GM18505 (cell line): Measurements from ENCODE around the gene GPN2.
A peak's percentile ranks its signal among the peaks of the same experiment; 100 is the strongest.
"Not testable (repeated sequence)": the region's sequence is repeated elsewhere in the genome, so short reads cannot be mapped to it uniquely, and the experiment has no call there.

Experiments used
- ATAC-seq: cut with Tn5 transposase; IDR thresholded peaks from one replicate; pipeline ENCODE4 v1.9.1; 2021; ENCODE audit not compliant: unreplicated experiment
- POLR2A ChIP-seq: IDR thresholded peaks from 4 replicates; pipeline ENCODE4 v1.6.1; 2011; ENCODE audit warnings: borderline replicate concordance; ENCODE audit not compliant: insufficient read depth, insufficient read length; ENCODE audit errors: extremely low read depth

Gene GPN2

GRCh38 chr1:26844424-26845196, 45.5 kb downstream of the GPN2 start:
- no peak for ATAC-seq
- TF ChIP-seq POLR2A: no peak

DNA sequence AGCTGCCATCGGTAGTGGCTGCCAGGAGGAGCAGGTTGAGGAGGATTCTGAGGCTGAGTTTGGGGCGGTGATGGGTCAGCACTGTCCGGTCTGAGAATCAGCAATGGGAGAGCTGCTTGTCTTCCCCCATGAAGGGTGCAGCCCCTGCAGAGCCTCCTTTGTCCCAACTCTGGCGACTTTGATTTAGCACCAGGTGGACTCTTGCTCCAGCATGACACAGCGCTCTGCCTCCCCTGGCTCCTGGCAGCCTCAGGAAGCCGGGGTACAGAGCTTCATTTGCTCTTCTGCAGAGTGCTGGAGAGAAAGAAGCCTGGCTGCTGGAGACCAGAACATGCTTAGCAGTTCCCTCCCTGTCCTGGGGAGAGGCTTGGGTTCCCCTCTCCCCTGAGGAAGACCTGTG, 50.3 kb downstream of the GPN2 start:
- no peak for TF ChIP-seq POLR2A
- ATAC-seq: no peak

GRCh38 chr1:26839339-26839722, 50.8 kb downstream of the GPN2 start:
- ATAC-seq: no peak

DNA sequence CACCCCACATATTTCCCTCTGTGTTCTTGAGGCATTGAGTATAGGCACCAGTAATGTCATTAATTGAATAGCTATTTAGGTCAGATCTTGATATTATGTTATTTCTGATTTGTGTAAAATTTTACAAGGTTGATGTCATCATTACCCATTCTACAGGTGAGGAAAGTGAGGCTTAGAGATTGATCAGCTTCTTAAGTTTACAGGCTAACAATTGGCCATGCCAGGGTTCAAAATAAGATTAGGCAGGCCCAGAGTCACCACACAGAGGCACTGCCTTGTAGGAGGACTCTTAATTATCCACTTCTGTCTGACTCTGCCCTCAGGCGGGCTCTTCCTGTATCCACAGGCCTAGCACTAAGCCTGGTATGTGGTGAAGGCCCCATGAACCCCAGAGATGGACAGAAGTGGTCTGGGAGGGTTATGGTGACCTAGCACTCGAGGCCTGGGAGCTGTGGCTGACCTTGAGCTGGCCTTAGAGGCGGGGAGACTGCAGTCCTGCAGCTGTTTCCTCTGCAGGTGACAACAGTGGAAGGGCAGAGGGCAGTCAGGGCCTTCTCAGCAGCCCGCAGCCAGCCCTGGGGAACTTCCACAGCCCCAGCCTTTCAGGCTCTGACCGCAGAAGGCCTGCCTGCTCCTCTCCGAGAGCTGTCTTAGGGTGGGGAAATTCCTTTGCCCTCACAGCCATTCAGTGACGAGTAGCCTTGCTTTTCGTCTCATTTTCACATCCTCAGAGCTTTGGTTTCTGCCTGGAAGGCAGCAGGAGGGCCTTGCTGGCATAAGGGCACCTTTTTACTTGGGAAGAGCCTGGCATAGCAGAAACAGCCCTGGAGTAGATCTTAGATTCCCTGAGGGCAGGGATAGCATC, 51.4 kb downstream of the GPN2 start:
- ATAC-seq: peak; percentile 78
- peak; percentile 35 for TF ChIP-seq POLR2A

More at GRCh38 chr1:26839339-26839722, 50.8 kb downstream of the GPN2 start:
- no peak for TF ChIP-seq POLR2A

DNA sequence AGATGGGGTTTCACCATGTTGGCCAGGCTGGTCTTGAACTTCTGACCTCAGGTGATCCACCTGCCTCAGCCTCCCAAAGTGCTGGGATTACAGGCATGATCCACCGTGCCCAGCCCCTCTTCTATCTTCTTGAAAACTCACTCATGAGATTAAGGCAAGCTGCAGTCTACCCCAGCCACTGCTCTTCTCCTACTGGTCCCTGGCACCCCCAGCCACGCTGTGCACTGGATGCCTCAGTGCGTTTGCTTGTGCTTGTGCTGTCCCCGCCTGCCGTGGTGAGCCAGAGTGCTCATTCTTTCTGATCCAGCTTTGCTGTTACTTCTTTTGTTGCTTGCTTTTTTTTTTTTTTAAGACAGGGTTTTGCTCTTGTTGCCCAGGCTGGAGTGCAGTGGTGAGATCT, 52.4 kb downstream of the GPN2 start:
- ATAC-seq: not testable (repeated sequence)

DNA sequence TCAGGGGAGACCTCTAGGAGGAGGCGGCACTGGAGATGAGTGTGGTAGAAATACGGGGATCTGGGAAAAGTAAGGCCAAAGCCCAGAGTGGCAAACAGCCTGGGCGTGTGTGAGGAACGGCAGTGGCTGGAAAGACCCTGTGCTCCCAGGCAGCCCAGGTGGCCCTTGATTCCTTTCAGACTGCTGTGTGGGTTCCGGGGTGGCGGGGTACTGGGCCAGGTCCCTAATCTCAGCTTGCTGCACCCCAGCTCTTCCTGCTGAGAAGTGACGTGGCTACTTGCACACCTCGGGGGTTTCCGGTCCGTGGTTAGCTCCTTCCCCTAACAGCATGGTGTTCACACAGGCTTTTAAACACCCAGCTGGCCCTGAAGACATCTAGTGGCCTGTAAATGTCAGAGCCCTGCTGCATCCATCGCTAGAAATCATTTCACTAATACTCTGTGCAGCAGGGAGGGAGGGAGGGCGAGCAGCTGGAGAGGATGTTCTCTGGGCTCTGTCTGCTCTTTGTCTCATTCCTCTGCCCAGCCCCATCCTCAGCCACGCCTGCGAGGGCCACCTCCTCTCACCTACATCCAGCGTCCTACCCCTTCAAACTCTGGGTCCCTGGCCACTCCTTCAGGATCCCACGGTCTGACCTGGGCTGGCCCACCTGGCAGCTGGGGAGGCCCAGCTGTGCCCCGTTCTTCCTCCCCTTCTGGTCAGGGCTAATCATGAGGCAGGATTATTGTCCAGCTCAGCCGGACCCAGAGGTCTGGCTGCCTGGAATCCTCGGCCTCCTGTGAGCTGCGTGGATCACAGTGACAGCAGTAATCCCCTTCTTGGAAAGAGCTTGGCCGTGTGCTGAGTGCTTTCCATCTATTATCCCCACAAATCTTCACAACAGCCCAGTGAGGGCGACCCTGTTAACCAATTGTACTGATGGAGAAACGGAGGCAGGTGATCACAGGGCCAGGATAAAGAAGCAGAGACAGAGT, 56.4 kb downstream of the GPN2 start:
- ATAC-seq: peak; percentile 63
- TF ChIP-seq POLR2A: peak; percentile 82

- ATAC-seq: no peak
- no peak for TF ChIP-seq POLR2A
Observed at GRCh38 chr1:26832249-26832960, 57.7 kb downstream of the GPN2 start.

DNA sequence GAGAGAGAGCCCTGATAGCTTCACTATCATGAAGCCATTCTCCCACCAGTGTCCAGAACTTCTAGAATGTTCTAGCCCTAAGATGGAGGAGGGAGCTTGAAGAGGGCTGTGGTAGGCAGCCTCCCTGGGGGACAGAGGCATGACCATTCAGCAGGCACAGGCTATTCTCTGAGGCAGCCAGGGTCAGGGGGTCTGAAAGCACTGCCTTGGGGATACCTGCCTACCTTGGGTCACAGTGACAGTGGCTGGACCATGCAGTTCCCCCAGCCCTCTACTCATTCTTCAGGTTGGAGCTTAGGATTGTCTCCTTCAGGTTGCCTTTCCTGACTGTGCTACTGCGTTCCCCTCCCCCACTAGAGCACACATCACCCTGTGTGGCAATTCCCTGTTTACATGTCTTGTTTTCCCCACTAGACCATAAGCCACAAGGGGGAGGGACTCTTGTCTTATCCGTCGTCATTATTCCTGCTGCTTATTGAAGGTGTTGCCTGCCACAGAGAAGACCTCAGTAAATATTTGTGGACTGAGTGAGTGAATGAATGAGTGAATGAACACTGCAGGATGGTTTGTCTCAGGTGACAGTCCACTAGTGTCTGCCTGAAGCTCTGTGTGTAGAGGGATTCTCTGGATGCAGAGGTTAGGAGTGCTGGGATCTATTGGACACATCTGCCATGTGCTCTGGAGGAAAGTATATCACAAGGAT, 58.4 kb downstream of the GPN2 start:
- no peak for TF ChIP-seq POLR2A
- ATAC-seq: no peak

GRCh38 chr1:26831059-26831458, 59.0 kb downstream of the GPN2 start:
- TF ChIP-seq POLR2A: no peak
- ATAC-seq: no peak

DNA sequence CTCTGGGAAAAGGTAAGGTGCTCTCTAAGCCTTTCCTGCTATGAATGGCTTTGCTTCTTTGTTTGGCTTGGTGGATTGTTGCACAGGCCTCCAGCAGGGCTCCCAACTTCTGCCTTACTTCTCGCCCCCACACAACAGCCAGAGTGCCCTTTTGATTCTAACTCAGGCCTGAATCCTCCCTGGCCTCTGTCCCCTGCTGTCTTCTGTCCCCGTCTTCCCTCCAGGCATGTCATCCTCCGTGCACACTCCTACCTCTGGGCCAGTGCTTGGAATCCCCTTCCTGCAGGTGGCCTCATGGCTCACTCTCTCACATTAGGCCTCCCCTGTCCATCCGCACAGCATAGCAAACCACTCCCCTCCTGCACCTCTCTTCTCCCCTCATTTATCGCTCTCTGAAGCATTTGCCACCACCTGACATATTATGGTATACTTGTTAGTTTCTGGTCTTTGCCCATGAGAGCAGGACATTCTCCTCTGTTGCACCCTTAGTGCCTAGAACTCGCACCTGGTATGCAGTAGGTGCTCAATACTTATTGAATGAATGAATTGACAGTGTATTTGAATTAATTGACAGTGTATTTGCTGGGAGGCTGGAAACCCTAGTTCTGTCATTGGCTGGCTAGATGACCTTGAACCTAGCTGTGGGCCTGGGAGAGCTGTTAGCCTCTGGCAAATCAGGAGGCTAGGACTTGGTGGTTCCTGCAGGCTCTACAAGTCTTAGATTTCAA, 60.7 kb downstream of the GPN2 start:
- no peak for ATAC-seq
- no peak for TF ChIP-seq POLR2A

- peak; percentile 23 for TF ChIP-seq POLR2A
- no peak for ATAC-seq
Observed at GRCh38 chr1:26828411-26828991, 61.6 kb downstream of the GPN2 start.

- TF ChIP-seq POLR2A: no peak
- ATAC-seq: no peak
Observed at GRCh38 chr1:26827663-26828062, 62.4 kb downstream of the GPN2 start.
